Measurements from ENCODE around the gene PRR35.

PRR35 gene

DNA sequence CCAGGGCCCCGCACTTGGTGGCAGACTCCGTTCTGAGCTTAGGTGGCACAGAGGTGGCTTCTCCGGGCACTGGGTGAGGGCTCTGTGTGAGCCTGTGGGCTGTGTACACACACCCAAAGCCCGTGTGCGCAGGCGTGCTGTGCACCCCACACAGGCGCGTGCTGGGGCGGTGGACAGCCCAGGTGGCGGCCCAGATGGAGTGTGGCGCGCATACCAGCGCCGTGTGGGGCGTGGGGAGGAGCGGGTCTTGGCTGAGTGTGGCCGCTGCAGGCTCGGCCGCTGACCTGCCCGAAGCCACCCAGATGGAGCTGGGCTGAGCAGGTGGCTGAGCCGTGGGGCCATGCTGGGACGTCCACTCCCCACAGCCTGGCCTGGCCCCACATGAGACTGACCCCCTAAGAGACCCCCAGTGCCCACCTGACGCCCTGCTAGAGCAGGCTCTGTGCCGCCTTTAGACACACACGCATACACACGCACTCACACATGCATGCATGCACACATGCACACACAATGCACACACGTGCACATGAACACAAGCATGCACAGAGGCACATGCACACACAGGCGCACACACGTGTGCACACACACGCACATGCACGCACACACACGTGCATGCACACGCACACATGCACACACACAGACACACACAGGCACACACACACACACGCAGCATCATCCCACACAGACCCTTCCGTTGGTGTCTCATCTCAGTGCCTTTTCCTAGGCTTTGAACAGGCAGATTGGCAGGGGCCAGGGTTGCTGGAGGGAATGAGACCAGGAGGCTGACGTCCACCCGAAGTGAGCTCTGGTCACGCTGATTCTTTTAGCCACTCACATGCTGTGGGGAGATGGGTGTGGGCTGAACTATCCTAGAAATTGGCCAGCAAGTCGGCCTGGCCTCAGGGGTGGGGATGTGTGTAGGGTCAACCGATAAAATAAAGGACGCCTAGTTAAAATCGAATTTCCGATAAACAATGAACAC lies 2.1 kb downstream of the PRR35 start:
- DNase-seq (ENCODE audit: low read depth, low spot score) = no peak

DNA sequence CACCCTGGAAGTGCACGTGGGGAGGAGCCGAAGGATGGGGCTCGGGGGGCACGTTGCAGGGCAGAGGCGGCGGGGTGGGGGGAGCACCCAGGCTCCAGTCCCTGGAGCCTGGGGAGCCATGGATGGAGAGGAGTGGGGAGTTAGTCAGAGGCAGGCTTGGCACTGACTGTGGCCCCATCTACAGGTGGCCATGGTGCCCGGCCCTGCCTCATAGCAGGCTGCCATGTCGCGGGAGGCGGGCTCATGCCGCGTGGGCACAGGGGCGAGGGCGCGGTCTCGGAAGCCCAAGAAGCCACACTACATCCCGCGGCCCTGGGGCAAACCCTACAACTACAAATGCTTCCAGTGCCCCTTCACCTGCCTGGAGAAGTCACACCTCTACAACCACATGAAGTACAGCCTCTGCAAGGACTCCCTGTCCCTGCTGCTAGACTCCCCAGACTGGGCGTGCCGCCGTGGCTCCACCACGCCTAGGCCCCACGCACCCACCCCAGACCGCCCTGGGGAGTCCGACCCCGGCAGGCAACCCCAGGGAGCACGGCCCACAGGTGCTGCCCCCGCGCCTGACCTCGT lies 3.0 kb downstream of the PRR35 start:
- no peak for DNase-seq (ENCODE audit: low read depth, low spot score)

DNA sequence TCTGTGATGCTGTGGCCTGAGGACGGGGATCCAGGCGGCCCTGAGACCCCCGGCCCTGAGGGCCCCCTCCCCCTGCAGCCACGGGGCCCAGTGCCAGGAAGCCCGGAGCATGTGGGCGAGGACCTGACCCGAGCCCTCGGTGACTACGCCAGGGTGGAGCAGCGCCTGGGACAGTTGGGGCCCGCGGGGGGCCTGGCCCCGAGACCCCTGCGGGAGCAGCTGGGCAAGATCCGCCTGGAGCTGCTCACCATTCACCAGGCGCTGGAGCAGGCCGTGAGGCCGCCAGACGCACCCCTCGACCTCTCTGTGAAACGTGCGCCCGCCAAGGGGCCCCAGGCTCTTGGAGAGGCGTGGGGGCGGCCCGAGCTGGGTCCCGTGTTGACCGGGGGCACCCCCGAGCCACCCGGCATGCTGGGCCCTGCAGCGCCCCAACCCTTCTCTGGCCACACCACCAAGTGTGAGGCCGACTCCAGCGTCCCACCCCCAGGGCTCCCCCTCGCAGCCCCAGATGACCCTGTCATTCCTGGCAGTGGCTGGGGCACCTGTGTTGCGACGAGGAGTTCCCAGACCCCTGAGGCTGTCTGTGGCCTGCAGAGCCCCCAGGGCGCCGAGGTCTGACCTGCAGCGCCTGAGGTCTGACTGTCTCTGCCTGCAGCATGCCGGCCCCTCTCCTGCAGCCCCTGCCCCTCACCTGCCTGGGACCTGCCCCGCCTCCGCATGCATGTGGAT lies 4.7 kb downstream of the PRR35 start:
- DNase-seq (ENCODE audit: low read depth, low spot score) = no peak

DNA sequence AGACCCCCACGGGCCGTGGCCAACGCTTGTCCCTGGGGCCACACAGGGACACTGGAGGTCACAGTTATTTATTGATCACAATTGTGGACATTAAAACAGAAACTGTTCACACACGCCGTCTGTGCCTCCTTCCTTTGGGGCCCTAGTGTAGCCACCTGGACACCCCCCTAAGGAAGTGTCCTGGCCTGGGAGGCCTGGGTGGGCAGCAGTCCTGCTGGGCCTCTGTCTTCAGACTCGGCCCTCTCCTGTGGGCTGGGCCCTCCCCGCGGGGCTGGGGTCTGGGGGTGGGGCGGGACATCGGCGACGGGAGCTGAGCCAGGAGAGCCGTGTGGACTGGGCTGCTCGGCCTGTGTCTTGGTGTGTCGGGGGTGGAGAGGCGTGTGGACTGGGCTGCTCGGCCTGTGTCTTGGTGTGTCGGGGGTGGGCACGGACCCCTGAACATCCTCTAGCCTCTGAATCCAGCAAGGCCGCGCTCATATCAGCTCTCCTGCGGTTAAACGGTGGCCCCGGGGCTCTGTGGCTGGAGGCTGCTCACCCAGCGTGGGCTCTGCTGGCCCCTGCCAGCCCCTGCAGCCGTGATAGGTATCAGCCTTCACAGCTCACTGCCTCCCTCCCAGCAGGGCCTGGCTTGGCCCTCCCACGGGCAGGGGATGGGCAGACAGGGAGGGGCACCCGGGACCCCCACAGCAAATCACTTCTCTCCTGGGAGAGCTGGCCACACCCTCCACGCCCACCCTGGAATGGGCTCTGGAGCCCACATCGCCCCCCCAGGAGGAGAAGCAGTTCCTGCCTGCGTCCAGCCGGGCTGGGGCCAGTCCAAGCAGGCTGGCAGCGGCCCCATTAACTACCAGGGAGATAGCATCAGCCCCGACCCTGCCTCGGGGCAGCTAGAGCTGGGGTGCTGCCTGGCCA lies 5.5 kb downstream of the PRR35 start:
- DNase-seq (ENCODE audit: low read depth, low spot score) = no peak

DNA sequence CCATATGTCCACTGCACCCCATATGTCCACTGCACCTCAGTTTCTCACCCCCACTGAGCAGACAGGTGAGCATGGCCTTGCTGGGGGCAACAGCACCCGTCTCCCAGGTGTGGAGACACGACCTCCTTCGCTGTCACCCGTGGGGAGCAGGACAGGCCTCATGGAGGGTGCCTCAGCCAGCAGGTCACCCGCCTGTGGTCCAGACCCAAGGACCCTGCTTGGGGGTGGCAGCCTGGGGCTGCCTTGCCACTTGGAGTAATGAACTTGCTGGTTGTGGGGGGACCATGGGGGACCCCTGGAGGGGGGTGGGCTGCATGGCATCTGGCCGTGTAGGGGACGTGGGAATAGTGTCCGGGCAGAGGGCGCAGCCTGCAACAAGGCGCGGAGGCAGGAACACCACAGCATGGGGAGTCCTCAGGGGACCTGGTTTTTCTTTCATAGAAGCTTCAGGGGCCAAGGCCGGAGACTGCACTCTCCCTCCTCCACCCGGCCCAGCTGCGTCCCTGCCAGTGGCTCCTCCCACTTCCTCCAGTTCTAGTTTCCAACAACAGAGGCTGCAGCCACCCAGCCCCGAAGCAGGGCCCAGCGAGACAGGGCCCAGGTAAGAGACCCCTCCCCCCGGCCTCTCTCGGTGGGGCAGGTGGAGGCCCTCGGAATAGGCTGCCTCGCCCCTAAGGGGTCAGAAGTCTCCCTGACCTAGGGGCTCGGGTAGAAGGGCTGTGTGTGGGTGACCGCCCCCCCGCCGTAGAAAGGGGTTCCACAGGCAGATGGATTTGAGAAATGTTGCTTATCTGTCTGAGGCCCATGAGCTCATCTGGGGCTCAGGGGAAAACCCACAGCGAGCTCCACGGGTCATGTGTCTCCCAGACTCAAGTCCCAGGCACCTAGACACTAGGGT lies 6.5 kb downstream of the PRR35 start, which contains the start of gene NHLRC4:
NHLRC4 (plus strand) TSS at position 531 of the 898 bp plus-strand sequence. CDS start 1,043 bp downstream, outside the sequence.
- DNase-seq (ENCODE audit: low read depth, low spot score) = no peak

DNA sequence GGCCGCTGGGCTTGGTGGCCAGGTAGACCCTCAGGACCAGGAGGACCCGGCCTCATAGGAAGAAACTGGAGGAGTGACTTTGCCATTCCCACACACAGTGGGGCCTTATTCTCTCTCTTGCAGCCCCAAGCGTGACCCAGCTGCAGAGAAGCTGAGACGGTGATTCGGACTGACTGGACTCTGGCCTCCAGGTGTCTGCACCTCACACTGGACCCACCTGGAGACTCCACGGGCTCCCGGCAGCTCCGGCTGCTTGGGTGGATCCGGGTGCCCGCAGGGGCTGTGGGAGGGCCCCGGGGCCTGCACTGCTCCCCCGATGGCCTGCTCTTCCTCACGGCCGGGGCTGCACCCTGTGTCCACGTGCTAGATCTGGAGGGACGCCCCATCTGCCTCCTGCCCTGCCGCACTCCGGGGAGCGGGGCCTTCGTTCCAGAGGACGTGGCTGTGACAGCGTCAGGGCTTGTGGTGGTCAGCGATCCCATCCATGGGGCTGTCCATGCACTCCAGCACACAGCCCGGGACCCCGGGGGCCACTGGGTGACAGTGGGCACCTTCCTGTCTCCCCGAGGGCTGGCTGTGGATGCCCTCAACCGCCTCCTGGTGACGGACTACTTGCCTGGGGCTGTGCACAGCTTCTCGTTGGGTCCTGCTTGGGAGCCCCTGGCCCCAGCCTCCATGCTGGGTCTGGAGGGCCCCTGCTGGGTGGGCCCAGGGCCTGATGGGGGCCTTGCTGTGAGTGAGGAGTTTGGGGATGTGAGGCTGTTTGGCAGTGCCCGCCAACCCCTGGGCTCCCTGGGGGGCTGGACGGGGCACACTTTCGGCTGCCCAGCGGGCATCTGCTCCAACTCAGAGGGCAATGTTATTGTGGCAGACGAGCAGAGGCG lies 7.4 kb downstream of the PRR35 start:
- DNase-seq (ENCODE audit: low read depth, low spot score) = no peak

DNA sequence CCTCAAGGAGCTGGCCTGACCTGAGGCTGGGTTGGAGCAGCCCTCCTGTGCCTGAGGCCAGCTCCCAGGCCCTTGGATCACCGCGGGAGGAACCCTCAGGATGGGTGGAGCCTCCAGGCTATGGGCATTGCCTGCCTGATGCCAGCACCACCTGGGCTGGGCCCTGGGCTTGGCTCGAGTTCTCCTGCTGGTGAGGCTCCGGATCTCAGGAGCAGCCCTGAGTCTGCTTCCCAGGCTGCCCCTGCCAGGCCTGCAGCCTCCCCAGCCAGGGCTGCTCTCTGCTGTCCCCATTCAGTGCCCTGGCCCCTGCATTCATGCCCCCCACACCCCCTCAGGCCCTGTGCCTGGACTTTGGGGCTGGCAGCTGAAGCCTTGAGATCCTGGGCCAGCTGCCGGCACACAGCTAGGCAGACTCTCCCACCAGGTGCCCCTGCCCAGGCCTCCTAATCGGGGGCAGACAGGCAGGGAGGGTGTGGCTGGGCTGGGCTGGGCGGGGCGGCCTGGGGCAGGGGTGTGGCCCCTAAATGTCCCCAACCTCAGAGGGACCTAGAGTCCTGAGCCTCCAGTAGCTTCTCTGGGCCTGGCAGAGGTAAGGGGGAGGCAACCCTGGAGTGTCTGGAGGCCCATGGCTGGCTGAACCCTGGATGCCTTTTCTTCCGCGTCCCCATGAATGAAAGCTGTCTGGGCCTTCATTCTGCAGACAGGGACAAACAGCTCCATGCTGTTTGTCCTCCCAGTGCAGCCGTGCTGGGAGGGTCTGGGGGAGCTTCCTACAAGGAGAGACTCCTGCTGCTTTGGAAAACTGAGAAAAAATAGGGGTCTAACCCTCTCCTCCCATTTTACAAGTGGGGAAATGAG lies 8.4 kb downstream of the PRR35 start:
- no peak for DNase-seq (ENCODE audit: low read depth, low spot score)

DNA sequence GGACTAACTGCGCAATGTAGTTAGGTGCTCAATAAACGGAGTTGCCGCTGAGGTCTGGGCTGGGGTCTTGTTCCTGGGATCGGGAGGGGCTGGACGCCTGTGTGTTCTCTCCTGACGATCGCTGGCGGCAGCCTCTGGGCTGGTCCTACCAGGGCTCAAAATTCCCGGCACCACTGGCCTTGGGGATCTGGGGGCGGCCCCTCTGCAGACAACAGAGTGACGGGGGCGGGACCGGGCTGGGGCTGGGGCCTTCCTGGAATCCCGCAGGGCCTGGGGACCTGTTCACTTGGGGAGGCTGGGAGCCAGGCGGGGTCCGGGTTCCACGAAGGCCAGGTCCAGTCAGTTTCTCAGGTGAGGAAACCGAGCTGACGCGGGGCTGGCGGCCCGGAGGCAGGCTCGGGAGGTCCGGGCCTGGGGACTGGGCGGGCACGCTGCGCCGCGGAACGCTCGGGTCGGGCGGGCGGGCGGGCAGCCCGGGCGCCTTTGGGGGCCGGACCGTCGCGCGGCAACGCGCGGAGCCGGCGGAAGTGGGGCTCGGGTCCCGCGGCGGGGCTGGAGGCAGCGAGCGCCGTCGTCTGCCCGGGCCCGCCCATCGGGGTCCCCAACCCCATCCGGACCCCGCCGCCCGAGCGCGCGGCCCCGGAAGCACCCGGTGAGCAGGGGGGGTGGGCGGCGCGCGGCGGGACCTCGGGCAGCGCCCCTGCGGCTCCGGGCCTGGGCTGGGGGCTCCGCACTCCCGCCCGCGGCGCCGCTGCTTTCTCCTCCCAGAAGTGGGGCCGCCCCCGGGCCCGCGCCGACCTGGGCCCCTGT lies 9.5 kb downstream of the PRR35 start, which contains the start of gene PIGQ:
PIGQ (plus strand) TSS at position 524 of the 810 bp plus-strand sequence. CDS start 4,107 bp downstream, outside the sequence.
- no peak for DNase-seq (ENCODE audit: low read depth, low spot score)

DNA sequence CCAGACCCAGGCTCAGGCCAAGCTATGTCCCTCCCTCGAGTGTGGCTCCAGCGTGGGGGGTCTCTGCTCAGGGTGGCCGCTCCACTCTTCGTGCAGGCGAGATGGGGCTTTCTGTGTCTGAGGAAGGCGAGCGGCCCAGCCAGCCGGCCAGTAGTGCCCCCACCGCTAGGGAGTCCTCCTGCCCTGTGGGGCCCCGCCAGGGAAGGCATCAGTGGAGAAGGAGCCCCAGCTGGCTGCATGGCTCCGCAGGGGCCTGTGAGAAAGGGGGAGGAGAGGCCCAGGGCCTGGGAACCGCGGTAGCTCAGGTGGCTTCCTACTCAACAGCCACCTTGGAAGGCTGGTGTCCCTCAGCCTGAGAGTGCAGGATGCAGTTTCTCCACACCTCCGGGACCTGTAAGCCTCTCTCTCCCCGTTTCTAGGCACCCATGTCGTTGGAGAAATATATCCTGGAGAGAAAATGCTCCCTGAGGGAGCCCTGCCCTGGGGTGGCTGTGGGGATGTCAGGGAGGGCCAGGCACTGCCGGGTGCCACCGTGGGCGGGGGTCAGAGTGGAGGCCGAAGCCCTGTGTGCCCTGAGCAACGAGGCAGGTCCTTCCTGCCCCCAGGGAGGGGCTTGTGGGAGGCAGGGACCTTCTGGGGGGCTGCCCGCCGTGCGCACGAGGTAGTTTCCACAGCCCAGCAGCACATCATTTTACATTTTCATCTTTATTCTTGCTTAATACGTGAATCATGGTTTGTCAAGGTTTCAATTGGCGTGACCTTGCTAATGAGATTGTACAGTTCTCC lies 12.9 kb downstream of the PRR35 start:
- no peak for DNase-seq (ENCODE audit: low read depth, low spot score)

DNA sequence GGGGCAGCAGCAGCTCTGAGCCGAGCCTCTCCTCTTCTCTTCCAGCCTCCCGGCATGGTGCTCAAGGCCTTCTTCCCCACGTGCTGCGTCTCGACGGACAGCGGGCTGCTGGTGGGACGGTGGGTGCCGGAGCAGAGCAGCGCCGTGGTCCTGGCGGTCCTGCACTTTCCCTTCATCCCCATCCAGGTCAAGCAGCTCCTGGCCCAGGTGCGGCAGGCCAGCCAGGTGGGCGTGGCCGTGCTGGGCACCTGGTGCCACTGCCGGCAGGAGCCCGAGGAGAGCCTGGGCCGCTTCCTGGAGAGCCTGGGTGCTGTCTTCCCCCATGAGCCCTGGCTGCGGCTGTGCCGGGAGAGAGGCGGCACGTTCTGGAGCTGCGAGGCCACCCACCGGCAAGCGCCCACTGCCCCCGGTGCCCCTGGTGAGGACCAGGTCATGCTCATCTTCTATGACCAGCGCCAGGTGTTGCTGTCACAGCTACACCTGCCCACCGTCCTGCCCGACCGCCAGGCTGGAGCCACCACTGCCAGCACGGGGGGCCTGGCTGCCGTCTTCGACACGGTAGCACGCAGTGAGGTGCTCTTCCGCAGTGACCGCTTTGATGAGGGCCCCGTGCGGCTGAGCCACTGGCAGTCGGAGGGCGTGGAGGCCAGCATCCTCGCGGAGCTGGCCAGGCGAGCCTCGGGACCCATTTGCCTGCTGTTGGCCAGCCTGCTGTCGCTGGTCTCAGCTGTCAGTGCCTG lies 14.0 kb downstream of the PRR35 start:
- DNase-seq (ENCODE audit: low read depth, low spot score) = no peak

DNA sequence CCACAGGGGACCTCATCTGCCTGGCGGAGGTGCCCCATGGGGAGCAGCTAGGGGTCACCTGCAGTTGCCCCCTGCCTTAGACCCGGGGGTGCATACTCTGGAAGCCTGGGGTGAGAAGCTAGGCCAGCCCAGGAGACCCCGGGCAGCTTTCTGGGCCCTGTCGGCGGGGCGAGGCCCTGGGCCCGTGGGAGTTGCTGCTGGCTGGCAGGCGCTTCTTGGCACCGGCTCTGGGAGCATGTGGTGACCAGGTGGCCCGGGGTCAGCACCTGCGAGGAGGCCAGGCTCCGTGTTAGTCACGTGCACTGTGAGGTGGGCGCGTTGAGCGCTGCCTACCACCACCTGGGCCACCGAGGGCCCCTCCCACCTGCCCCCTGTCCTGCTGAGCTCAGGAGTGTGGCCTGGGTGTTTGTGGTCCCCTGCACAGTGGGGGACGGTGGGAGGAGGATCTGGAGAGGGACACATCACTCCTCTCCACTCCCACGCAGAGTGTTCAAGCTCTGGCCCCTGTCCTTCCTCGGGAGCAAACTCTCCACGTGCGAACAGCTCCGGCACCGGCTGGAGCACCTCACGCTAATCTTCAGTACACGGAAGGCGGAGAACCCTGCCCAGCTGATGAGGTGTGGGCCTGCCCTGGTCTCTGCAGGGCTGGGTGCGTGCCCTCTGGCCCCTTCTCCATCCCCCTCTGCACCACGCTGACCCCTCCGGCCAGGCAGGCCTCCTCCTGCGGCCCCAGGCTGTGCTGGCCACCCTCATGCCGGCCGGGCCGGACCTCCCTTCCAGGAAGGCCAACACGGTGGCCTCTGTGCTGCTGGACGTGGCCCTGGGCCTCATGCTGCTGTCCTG lies 15.4 kb downstream of the PRR35 start:
- DNase-seq (ENCODE audit: low read depth, low spot score) = no peak

DNA sequence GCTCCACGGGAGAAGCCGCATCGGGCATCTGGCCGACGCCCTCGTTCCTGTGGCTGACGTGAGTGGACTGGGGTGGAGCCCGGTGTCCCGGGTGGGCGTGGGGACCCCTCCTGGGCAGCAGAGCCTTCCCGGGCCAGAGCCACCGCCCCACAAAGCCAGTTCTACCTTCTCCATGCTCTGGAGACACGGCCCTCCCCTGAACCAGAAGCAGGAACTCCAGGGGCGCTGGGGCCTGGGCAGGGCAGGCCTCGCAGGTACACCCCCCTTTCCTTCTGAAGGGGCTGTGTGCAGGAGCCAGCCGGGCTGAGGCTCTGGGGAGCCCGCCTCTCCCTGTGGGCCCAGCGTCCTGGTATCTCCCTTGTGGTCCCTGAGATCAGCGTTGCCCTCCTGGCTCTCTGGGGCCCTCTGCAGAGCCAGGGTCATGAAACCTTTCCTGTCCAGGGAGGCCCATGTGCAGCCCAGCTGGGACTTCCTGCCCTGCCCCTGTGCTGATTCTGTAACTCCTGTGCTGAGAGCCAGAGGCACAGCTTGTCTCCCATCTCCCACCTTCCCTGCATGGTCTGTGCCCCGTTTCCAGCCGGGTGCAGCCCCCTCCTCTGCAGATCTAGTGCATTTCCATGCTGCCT lies 16.1 kb downstream of the PRR35 start:
- DNase-seq (ENCODE audit: low read depth, low spot score) = no peak

DNA sequence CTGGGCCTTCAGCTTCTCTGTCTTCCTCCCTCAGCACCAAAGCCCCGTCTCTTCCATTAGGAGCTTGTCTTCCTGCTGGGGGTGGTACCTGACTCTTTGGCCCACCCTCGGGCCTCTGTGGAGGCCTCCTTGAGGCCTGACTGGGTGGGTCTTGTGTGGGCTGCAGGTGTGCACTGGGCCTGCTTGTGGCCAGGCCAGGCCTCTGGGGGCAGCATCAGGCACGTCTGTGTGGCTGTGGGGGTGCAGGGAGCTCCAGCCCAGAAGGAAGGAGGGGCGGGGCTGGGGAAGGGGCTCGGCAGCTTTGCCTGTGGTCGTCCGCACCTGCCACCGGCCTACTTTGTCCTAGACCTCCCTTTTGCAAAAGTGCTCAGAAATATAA lies 16.6 kb downstream of the PRR35 start:
- no peak for DNase-seq (ENCODE audit: low read depth, low spot score)

DNA sequence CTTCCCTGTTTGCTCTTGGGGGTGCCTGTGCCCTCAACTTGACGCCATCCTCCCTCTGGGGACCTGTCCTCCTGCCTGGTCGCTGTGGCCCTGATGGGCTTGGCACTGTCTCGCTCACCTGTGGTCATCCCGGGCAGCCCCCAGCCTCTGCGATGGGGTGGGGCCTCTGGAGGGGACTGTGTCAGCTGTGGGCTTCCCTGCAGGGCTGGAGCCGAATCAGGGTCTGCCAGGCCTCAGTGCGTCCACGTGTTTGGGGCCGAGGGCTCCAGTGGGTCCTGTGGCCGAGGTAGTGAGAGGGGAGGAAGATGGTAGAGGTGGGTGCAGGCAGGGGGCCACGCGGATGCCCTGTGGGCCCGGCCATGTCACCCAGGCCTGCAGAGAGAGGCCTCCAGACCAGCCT lies 17.6 kb downstream of the PRR35 start:
- DNase-seq (ENCODE audit: low read depth, low spot score) = no peak

Data from smooth muscle cell of the brain vasculature (primary cell).